Vagina (tissue), 2 donors: ENCODE measurements around the gene DAG1.

ENCODE experiments used
- CTCF ChIP-seq, 3 experiments: fragments of 450-650 bp in 2 of 3; fragments of 200-600 bp in 1 of 3; sonication (generic) in 1 of 3; IDR thresholded peaks; one replicate each; pipeline ENCODE4 v1.5.1; 2017 to 2019; ENCODE audit warnings: antibody characterized with exemption in 3 of 3, mild to moderate bottlenecking in 2 of 3, moderate library complexity in 2 of 3
- POLR2A ChIP-seq, 2 donors: fragments of 450-650 bp; IDR thresholded peaks; one replicate each; pipeline ENCODE4 v1.6.1; 2017; ENCODE audit warnings: antibody characterized with exemption in 2 of 2, mild to moderate bottlenecking in 2 of 2, moderate library complexity in 2 of 2

- TF ChIP-seq CTCF (IDR thresholded peaks at IDR 0.05), result no peak
- no peak for TF ChIP-seq POLR2A (IDR thresholded peaks at IDR 0.05)
These were observed 60.2 kb downstream of the DAG1 start for GRCh38 chr3:49530231-49530630.
